Neural cell (in vitro differentiated cells): ENCODE results near the gene CEP85L. TPM values are rescaled to one million over a fixed set of nuclear protein-coding genes. Genes with fewer than 3 reads are reported as not detected.

Experiments
- H2AFZ ChIP-seq: fragments of 200-600, 300-800 bp; sonication (generic), shearing (Covaris generic); 2 replicates; pipeline ENCODE4 v1.6.0; 2014; ENCODE audit warnings: low read depth, mild to moderate bottlenecking, antibody characterized with exemption, low read length, moderate library complexity
- H3F3A ChIP-seq: fragments of 200-600 bp; shearing (Covaris generic); 2 replicates; pipeline ENCODE4 v1.6.1; 2016; ENCODE audit warnings: mild to moderate bottlenecking, moderate library complexity, mixed read lengths, antibody characterized with exemption, low read length; ENCODE audit not compliant: insufficient read depth, poor library complexity, severe bottlenecking
- H3K27ac ChIP-seq: fragments of 200-600, 300-800 bp; sonication (generic), shearing (Covaris generic); 2 replicates; pipeline ENCODE4 v1.5.1; 2014; ENCODE audit warnings: mild to moderate bottlenecking, low read length, moderate library complexity
- H3K27me3 ChIP-seq: fragments of 300-800, 200-600 bp; sonication (generic), shearing (Covaris generic); 2 replicates; pipeline ENCODE4 v1.6.0; 2014; ENCODE audit warnings: mild to moderate bottlenecking, low read depth, low read length, moderate library complexity; ENCODE audit not compliant: insufficient read depth
- H3K36me3 ChIP-seq: fragments of 300-800, 200-600 bp; sonication (generic), shearing (Covaris generic); 2 replicates; pipeline ENCODE4 v1.5.1; 2014; ENCODE audit warnings: mild to moderate bottlenecking, antibody characterized with exemption, low read length, moderate library complexity; ENCODE audit not compliant: insufficient read depth
- H3K4me2 ChIP-seq: fragments of 300-800, 200-600 bp; sonication (generic), shearing (Covaris generic); 2 replicates; pipeline ENCODE4 v1.6.0; 2014; ENCODE audit warnings: mild to moderate bottlenecking, low read length
- H3K4me3 ChIP-seq: fragments of 300-800, 200-600 bp; sonication (generic), shearing (Covaris generic); 2 replicates; pipeline ENCODE4 v1.5.1; 2014; ENCODE audit warnings: mild to moderate bottlenecking, low read length, moderate library complexity
- H3K79me2 ChIP-seq: fragments of 200-600 bp; shearing (Covaris generic); replicated peaks from 2 replicates; pipeline ENCODE4 v1.6.0; 2014; ENCODE audit warnings: mild to moderate bottlenecking, low read length, moderate library complexity; ENCODE audit not compliant: insufficient read depth
- H3K9ac ChIP-seq: fragments of 300-800, 200-600 bp; sonication (generic), shearing (Covaris generic); 2 replicates; pipeline ENCODE4 v1.6.1; 2016; ENCODE audit warnings: mild to moderate bottlenecking, low read length, mixed read lengths
- H3K9me2 ChIP-seq: fragments of 200-600 bp; shearing (Covaris generic); 2 replicates; pipeline ENCODE4 v1.6.1; 2016; ENCODE audit warnings: mild to moderate bottlenecking, low read length, mixed read lengths; ENCODE audit not compliant: insufficient read depth
- H3K9me3 ChIP-seq: fragments of 200-600, 300-800 bp; sonication (generic), shearing (Covaris generic); 2 replicates; pipeline ENCODE4 v1.6.1; 2016; ENCODE audit warnings: mild to moderate bottlenecking, mixed run types, low read length, moderate library complexity, mixed read lengths
- H4K20me1 ChIP-seq: fragments of 200-600 bp; shearing (Covaris generic); 2 replicates; pipeline ENCODE4 v1.6.1; 2016; ENCODE audit warnings: mild to moderate bottlenecking, mixed run types; ENCODE audit not compliant: insufficient read depth
- CTCF ChIP-seq: fragments of 450-650 bp; IDR thresholded peaks from 2 replicates; pipeline ENCODE4 v1.5.1; 2014; ENCODE audit warnings: antibody characterized with exemption, mild to moderate bottlenecking, moderate library complexity; ENCODE audit not compliant: poor library complexity, severe bottlenecking
- EP300 ChIP-seq: fragments of 450-650 bp; conservative IDR thresholded peaks from 2 replicates; pipeline ENCODE4 v1.6.1; 2014; ENCODE audit warnings: antibody characterized with exemption, mild to moderate bottlenecking, moderate library complexity; ENCODE audit not compliant: poor library complexity, severe bottlenecking
- EZH2 ChIP-seq: fragments of 200-600, 300-800 bp; shearing (Covaris generic), sonication (generic); IDR thresholded peaks from 2 replicates; pipeline ENCODE4 v1.6.1; 2014; ENCODE audit warnings: antibody characterized with exemption, low read length, borderline replicate concordance, mild to moderate bottlenecking; ENCODE audit not compliant: insufficient read depth, poor library complexity, severe bottlenecking
- MXI1 ChIP-seq: fragments of 450-650 bp; conservative IDR thresholded peaks from 2 replicates; pipeline ENCODE4 v1.6.1; 2014; ENCODE audit warnings: antibody characterized with exemption, mild to moderate bottlenecking; ENCODE audit not compliant: poor library complexity, severe bottlenecking
- POLR2AphosphoS5 ChIP-seq: IDR thresholded peaks from 2 replicates; pipeline ENCODE4 v1.6.1; 2012
- RAD21 ChIP-seq: fragments of 450-650 bp; conservative IDR thresholded peaks from 2 replicates; pipeline ENCODE4 v1.6.1; 2014; ENCODE audit warnings: antibody characterized with exemption, mild to moderate bottlenecking, moderate library complexity
- REST ChIP-seq: IDR thresholded peaks from 2 replicates; pipeline ENCODE4 v1.6.1; 2012; ENCODE audit warnings: borderline replicate concordance
- SMC3 ChIP-seq: fragments of 450-650 bp; conservative IDR thresholded peaks from 2 replicates; pipeline ENCODE4 v1.6.1; 2014; ENCODE audit warnings: antibody characterized with exemption, mild to moderate bottlenecking, moderate library complexity; ENCODE audit not compliant: poor library complexity
- TAF1 ChIP-seq: IDR thresholded peaks from 2 replicates; pipeline ENCODE4 v1.6.1; 2012; ENCODE audit warnings: low read depth
- polyA plus RNA-seq: library from polyadenylated mRNA; depleted of rRNA; stranded (reverse); fragments of >200 nt; gene quantifications from 2 replicates; pipeline ENCODE4 v1.2.3, GENCODE V29; 2014

Gene CEP85L
- polyA plus RNA-seq, 1 donor from 2014 or later, result 17.0 TPM

GRCh38 chr6:118683881-118684872 lies 32.8 kb upstream of the CEP85L start:
- no peaks in the 10 kb centered on the region for H3K9me2 ChIP-seq
- no peak overlapping the region for H3K4me2 ChIP-seq
- no peak overlapping the region for H3K27ac ChIP-seq
- no peaks in the 10 kb centered on the region for H3K79me2 ChIP-seq
- no peak overlapping the region for H2AFZ ChIP-seq
- no peaks in the 10 kb centered on the region for H3F3A ChIP-seq
- no peak overlapping the region for H3K9ac ChIP-seq
- H3K36me3 ChIP-seq, result no peaks in the 10 kb centered on the region
- TF ChIP-seq POLR2AphosphoS5, result no peak
- TF ChIP-seq EZH2, result no peak
- no peak for TF ChIP-seq RAD21
- TF ChIP-seq REST, result no peak
- no peak for TF ChIP-seq MXI1
- no peak for TF ChIP-seq EP300
- no peak for TF ChIP-seq SMC3
- no peak for TF ChIP-seq TAF1
- no peak for TF ChIP-seq CTCF
- no peak overlapping the region for H3K4me3 ChIP-seq
- H3K27me3 ChIP-seq, result no peaks in the 10 kb centered on the region
- no peaks in the 10 kb centered on the region for H3K9me3 ChIP-seq
- no peaks in the 10 kb centered on the region for H4K20me1 ChIP-seq

GRCh38 chr6:118680452-118681095 lies 29.2 kb upstream of the CEP85L start:
- H3K27ac ChIP-seq, result no peak overlapping the region
- TF ChIP-seq TAF1 (no peak), REST (no peak)
- H3K4me3 ChIP-seq, result no peak overlapping the region
- no peaks in the 10 kb centered on the region for H3F3A ChIP-seq
- H3K27me3 ChIP-seq, result no peaks in the 10 kb centered on the region
- H3K79me2 ChIP-seq, result no peaks in the 10 kb centered on the region
- H3K4me2 ChIP-seq, result no peak overlapping the region
- H3K9me3 ChIP-seq, result no peaks in the 10 kb centered on the region
- no peaks in the 10 kb centered on the region for H4K20me1 ChIP-seq
- no peaks in the 10 kb centered on the region for H3K36me3 ChIP-seq
- no peak overlapping the region for H3K9ac ChIP-seq
- H3K9me2 ChIP-seq, result no peaks in the 10 kb centered on the region
- H2AFZ ChIP-seq, result no peak overlapping the region
